ENCODE measurements around the gene CDR2L. TPM values are rescaled to one million over a fixed set of nuclear protein-coding genes. Genes with fewer than 3 reads are reported as not detected.

The CDR2L gene
- total RNA-seq, 1 donor from 2014 or later, result 52.3 TPM

DNA sequence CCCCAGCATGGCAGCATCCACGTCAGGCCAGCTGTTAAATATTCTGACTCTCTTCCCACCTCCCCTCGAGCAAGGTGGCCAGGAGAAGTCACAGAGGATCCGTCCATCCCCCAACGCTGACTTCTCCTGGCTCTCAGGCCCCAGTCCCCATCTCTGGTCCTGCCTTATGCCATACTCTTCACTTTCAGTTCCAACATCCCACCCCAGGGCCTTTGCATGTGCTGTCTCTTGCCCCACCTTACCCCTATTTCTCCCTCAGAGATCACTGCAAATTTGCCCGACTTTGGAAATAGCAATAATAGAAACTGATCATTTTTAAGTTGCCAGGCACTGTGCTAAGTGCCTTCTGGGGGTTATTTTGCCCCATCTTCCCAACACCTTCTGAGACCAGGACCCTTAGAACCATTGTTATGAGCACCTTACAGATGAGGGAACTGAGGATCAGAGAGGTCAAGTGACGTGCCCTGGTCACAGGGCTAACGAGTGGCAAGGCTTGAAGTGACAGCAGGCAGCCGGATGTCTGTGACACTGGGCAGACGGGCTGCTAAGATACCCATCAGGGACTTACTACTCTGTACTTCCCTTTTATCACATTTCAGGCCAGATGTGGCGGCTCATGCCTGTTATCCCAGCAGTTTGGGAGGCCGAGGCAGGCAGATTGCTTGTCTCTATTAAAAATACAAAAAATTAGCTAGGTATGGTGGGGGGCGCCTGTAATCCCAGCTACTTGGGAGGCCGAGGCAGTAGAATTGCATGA, 32.6 kb upstream of the CDR2L start:
- H3K4me3 ChIP-seq (ENCODE audit: low read depth, low read length), result no peak overlapping the region
- TF ChIP-seq, protein P1, sequence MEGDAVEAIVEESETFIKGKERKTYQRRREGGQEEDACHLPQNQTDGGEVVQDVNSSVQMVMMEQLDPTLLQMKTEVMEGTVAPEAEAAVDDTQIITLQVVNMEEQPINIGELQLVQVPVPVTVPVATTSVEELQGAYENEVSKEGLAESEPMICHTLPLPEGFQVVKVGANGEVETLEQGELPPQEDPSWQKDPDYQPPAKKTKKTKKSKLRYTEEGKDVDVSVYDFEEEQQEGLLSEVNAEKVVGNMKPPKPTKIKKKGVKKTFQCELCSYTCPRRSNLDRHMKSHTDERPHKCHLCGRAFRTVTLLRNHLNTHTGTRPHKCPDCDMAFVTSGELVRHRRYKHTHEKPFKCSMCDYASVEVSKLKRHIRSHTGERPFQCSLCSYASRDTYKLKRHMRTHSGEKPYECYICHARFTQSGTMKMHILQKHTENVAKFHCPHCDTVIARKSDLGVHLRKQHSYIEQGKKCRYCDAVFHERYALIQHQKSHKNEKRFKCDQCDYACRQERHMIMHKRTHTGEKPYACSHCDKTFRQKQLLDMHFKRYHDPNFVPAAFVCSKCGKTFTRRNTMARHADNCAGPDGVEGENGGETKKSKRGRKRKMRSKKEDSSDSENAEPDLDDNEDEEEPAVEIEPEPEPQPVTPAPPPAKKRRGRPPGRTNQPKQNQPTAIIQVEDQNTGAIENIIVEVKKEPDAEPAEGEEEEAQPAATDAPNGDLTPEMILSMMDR (IDR thresholded peaks at IDR 0.05; ENCODE audit: insufficient read depth, low read length, poor library complexity, severe bottlenecking), result no peak
- peaks cover 14% of the 10 kb centered on the region for H3K27me3 ChIP-seq (ENCODE audit: control insufficient read depth, insufficient read depth, low read length)
- H3K36me3 ChIP-seq (ENCODE audit: control insufficient read depth, insufficient read depth, low read length), result no peaks in the 10 kb centered on the region
- DNase-seq (ENCODE audit: low read depth), result no peak

DNA sequence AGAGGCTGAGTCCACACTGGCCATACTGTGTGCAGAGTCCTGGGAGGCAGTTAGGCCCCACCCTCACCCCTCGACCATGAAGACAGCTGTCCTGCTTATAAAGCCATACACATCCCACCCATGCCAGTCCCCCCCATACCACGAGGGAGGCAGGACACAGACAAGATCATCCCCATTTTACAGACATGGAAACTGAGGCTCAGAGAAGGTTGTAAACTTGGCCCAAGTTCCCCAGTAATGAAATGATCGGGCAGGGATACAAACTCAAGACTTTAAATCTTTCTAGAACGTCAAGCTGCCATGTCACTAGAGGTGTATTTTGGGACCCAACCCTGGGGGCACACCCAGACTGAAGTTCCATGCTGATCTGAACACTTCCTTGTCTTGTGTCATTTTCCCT, 31.3 kb upstream of the CDR2L start:
- TF ChIP-seq, protein P1 (IDR thresholded peaks at IDR 0.05; ENCODE audit: insufficient read depth, low read length, poor library complexity, severe bottlenecking), result no peak
- peaks cover 10% of the 10 kb centered on the region for H3K27me3 ChIP-seq (ENCODE audit: control insufficient read depth, insufficient read depth, low read length)
- no peak for DNase-seq (ENCODE audit: low read depth)
- no peaks in the 10 kb centered on the region for H3K36me3 ChIP-seq (ENCODE audit: control insufficient read depth, insufficient read depth, low read length)
- no peak overlapping the region for H3K4me3 ChIP-seq (ENCODE audit: low read depth, low read length)

DNA sequence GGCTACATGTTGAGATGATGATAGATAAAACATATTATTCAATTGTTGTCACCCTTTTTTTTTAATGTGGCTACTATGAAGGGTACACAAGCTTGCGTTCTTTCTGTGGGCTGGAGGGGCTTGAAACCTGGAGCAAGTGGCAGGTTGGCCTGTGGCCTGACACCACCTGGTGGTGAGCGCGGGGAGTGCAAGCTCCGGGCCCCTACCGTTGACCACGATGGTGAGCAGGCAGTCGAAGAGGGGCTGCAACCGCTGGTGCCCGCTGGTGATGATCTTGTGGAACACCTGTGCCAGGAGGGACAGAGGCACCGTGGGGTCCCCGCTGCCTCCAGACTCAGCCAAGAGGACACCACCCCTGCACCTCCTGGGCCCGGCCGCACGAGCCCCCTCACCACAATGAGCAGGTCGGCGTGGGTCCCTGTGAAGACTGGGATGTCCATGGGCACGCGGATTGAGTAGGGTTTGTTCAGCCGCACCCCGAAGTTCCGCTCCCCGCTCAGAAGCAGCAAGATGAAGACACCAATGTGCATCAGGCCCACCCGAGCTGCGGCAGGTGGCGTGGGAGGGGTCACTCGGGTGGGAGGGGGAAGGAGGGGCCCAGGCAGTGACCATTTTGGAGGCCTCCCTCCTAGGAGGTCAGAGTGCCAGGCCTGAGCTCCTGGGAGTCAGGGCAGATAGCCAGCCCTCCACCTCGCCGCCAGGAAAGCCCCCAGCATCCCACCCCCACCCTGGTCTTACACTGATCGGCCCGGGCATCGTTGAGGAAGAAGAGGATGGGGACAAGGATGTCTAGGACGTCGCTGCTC, 29.3 kb upstream of the CDR2L start:
- H3K36me3 ChIP-seq (ENCODE audit: control insufficient read depth, insufficient read depth, low read length), result peaks cover 2% of the 10 kb centered on the region
- H3K4me3 ChIP-seq (ENCODE audit: low read depth, low read length), result no peak overlapping the region
- TF ChIP-seq, protein P1 (IDR thresholded peaks at IDR 0.05; ENCODE audit: insufficient read depth, low read length, poor library complexity, severe bottlenecking), result peak; percentile 97
- DNase-seq (ENCODE audit: low read depth), result no peak
- H3K27me3 ChIP-seq (ENCODE audit: control insufficient read depth, insufficient read depth, low read length), result no peaks in the 10 kb centered on the region

DNA sequence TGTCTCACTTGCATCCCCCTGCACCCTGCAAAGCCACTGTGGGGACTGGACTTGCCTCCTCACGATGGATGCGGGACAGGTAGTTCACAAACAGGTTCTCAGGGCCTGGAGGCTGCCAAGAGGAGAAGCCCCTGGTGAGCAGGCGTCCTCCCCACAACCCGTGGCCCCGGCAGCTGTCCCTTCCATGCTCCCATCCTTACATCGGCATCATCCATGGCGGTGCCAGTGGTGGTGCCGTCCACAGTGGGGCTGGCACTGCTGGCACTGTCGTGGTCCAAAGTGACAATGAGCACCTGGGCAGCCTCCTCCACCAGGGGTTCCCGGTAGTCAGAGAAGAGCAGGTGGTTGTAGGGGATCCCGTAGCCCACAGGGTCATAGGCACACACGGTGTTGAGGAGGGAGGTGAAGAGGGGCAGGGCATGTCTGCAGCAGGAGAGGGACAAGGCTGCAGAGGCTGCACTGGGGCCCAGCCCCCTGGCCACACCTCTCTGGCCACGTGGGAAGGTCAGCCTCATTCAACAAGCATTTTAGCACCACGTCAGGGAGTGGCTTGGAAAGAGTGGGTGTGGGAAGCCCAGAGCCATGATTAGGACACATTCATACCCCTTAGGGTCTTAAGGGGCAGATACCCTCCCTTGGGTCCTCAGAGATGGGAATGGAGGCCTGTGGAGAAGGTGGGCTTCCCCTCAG, 27.5 kb upstream of the CDR2L start:
- Histone ChIP-seq H3K4me3 (ENCODE audit: low read depth, low read length) (no peak overlapping the region), H3K27me3 (ENCODE audit: control insufficient read depth, insufficient read depth, low read length) (no peaks in the 10 kb centered on the region), H3K36me3 (ENCODE audit: control insufficient read depth, insufficient read depth, low read length) (peaks cover 2% of the 10 kb centered on the region)
- DNase-seq (ENCODE audit: low read depth), result no peak
- TF ChIP-seq, protein P1 (IDR thresholded peaks at IDR 0.05; ENCODE audit: insufficient read depth, low read length, poor library complexity, severe bottlenecking), result no peak

DNA sequence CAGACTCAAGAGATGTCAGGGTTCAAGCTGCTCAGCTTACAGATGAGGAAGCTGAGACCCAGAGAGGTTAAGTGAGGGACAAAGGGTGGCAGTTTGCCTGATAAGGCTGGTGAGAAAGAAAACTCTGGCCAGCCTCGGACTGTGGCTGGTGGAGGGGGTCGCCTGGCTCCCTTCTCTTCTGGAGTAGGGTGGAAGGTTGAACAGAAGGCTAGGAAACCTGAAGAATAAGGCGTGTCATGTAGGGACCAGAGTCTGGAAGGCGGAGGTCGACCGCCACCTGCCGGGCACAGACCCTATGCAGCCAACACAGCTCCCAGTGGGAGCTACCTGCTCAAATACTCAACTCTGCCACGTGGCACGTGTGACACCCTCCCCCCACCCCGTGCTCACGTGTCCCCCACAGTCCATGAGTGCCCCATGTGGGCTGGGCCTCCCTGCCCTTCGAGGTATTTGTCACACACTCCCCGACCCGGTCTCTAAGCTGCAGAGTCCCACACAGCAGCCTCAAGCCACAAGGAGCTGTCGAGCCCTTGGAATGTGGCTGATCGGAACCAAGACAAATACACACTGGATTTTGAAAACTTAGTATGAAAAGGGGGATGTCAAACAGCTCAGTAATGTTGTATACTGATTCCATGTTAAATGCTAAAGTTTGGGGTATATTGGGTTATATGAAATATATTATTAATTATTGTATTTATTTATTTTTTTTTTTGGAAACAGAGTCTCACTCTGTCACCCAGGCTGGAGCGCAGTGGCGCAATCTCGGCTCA, 26.7 kb upstream of the CDR2L start:
- Histone ChIP-seq H3K4me3 (ENCODE audit: low read depth, low read length) (no peak overlapping the region), H3K27me3 (ENCODE audit: control insufficient read depth, insufficient read depth, low read length) (no peaks in the 10 kb centered on the region), H3K36me3 (ENCODE audit: control insufficient read depth, insufficient read depth, low read length) (peaks cover 2% of the 10 kb centered on the region)
- no peak for DNase-seq (ENCODE audit: low read depth)
- TF ChIP-seq, protein P1 (IDR thresholded peaks at IDR 0.05; ENCODE audit: insufficient read depth, low read length, poor library complexity, severe bottlenecking), result peak; percentile 50

Data from kidney epithelial cell (primary cell).